Forelimb muscle (tissue), 1 donor: ENCODE measurements around the gene RCOR1. TPM values are rescaled to one million over a fixed set of nuclear protein-coding genes. Genes with fewer than 3 reads are reported as not detected.

Source experiments
- DNase-seq: peaks from one replicate; pipeline ENCODE4 v3.0.0-alpha.2; 2013; ENCODE audit warnings: low read depth
- polyA plus RNA-seq: library from polyadenylated mRNA; unstranded; fragments of 120-200 nt; gene quantifications from one replicate; pipeline ENCODE4 v1.2.1, GENCODE V29; 2013; ENCODE audit not compliant: insufficient read length

RCOR1 gene
- polyA plus RNA-seq, 1 donor = 23.6 TPM

GRCh38 chr14:102723650-102724049, 131.2 kb downstream of the RCOR1 start:
- DNase-seq = no peak

- no peak for DNase-seq
These were observed 133.9 kb downstream of the RCOR1 start for GRCh38 chr14:102726191-102726949.

GRCh38 chr14:102727336-102728095, 135.1 kb downstream of the RCOR1 start:
- no peak for DNase-seq

- DNase-seq = no peak
These were observed 136.1 kb downstream of the RCOR1 start for GRCh38 chr14:102728501-102728900.

- no peak for DNase-seq
These were observed 136.8 kb downstream of the RCOR1 start for GRCh38 chr14:102729268-102729667.

- DNase-seq = no peak
These were observed 137.4 kb downstream of the RCOR1 start for GRCh38 chr14:102729825-102730224.

- no peak for DNase-seq
These were observed 138.8 kb downstream of the RCOR1 start for GRCh38 chr14:102731101-102731870.

- no peak for DNase-seq
These were observed 139.7 kb downstream of the RCOR1 start for GRCh38 chr14:102731871-102732800.

- no peak for DNase-seq
These were observed 140.5 kb downstream of the RCOR1 start for GRCh38 chr14:102732924-102733323.

GRCh38 chr14:102733326-102733725, 140.9 kb downstream of the RCOR1 start:
- no peak for DNase-seq

GRCh38 chr14:102734436-102734835, 142.0 kb downstream of the RCOR1 start:
- no peak for DNase-seq

GRCh38 chr14:102736956-102737355, 144.5 kb downstream of the RCOR1 start:
- no peak for DNase-seq

GRCh38 chr14:102737402-102738372, 145.2 kb downstream of the RCOR1 start:
- DNase-seq = no peak

GRCh38 chr14:102738373-102739189, 146.1 kb downstream of the RCOR1 start:
- DNase-seq = no peak

GRCh38 chr14:102739190-102739469, 146.7 kb downstream of the RCOR1 start:
- no peak for DNase-seq

GRCh38 chr14:102746634-102747438, 154.4 kb downstream of the RCOR1 start:
- DNase-seq = no peak

GRCh38 chr14:102748806-102749205, 156.4 kb downstream of the RCOR1 start:
- DNase-seq = no peak
